Jurkat, Clone E6-1 (cell line): ENCODE data around the gene NFASC. TPM values are rescaled to one million over a fixed set of nuclear protein-coding genes. Genes with fewer than 3 reads are reported as not detected.

Experiments used
- DNase-seq: peaks from one replicate; pipeline ENCODE4 v3.0.0-alpha.2; 2011; ENCODE audit warnings: low read depth, low spot score
- H3K4me3 ChIP-seq: 2 replicates; pipeline ENCODE4 v1.5.1; 2011; ENCODE audit warnings: mild to moderate bottlenecking, low read length, control low read depth, moderate library complexity
- polyA plus RNA-seq: library from polyadenylated mRNA; unstranded; fragments of >200 nt; gene quantifications from one replicate; pipeline ENCODE4 v1.2.1, GENCODE V29; 2012; ENCODE audit warnings: missing spikeins; ENCODE audit not compliant: insufficient read length, insufficient read depth

Gene NFASC
- polyA plus RNA-seq: 0.18 TPM

- no peak within 1 kb of the TSS for H3K4me3 ChIP-seq
- DNase-seq: no peak
Measured at GRCh38 chr1:204870160-204870912, at the start of gene NFASC. TSS of gene NFASC (plus strand) at chr1:204870862. CDS start at chr1:204944316, 73,454 bp downstream.

- DNase-seq: no peak
- no peak overlapping the region for H3K4me3 ChIP-seq
Measured at GRCh38 chr1:204821476-204821875, 49.2 kb upstream of the NFASC start.

GRCh38 chr1:204821924-204822323 is 48.7 kb upstream of the NFASC start:
- no peak for DNase-seq
- no peak overlapping the region for H3K4me3 ChIP-seq

- peak; percentile 34 for DNase-seq
- no peak overlapping the region for H3K4me3 ChIP-seq
Measured at GRCh38 chr1:204826970-204827369, 43.7 kb upstream of the NFASC start.

- no peak overlapping the region for H3K4me3 ChIP-seq
- DNase-seq: no peak
Measured at GRCh38 chr1:204828352-204828850, 42.3 kb upstream of the NFASC start.

GRCh38 chr1:204829133-204829825 is 41.4 kb upstream of the NFASC start:
- H3K4me3 ChIP-seq: no peak overlapping the region
- no peak for DNase-seq

GRCh38 chr1:204830747-204831146 is 39.9 kb upstream of the NFASC start:
- no peak overlapping the region for H3K4me3 ChIP-seq
- DNase-seq: no peak

DNA sequence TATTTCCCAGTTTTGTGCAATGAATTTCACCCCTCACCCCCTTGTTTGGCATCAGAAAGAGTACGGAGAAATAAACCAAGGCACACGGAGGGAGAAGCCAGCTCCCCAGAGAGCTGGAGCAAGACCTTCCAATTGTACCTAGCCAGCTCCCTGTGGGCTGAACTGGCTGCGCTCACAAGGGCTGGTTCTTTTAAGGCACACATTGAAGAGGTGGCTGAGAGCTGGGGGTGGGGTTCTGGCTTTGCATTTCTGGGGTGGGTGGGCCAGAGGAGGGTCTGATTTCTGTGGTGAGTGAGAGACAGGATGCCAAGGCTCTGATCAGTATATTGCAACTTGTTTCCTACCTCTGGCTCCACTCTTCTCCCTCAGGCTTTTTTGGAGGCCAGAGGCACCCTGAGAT is 39.5 kb upstream of the NFASC start:
- H3K4me3 ChIP-seq: no peak overlapping the region

GRCh38 chr1:204834336-204834735 is 36.3 kb upstream of the NFASC start:
- no peak overlapping the region for H3K4me3 ChIP-seq
- no peak for DNase-seq

More for the DNA sequence above, 39.5 kb upstream of the NFASC start:
- DNase-seq: no peak

DNA sequence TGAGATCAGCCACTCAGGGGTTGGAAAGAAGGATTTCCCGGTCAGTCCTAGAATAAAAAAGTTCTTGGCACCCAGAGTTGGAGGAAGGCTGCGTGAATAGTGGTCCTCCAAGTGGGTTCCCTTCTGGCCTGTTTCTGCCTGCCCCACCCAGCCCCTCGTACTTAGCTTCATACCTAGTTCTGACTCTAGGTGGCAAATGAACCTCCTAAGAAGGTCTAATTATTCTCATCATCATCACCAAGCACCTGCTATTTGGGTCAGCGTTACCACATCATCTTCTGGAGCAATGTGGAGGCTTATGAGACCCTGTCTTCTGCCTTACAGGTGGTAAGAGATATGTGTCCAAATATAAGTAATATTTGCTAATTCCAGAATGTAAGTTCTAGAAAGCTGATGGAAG is 35.9 kb upstream of the NFASC start:
- H3K4me3 ChIP-seq: no peak overlapping the region
- no peak for DNase-seq

DNA sequence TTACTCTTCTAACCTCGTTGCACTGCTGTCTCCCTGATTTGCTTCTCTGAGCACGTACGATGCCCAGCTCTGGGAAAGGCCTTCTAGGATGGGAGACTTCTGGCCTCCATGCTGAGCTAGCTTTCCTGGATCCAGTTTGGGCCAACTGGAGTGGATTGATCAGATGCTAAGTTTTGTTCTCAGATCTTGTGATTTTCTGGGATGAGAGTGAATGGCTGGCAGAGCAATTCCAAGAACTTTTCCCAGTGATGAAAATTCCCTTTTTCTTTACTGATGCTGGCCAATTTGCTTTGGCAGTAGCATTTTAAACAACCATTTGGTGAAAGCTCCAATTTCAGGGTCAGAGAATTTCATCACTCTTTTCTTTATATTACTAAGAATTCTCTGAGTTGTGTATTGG is 34.9 kb upstream of the NFASC start:
- no peak overlapping the region for H3K4me3 ChIP-seq
- DNase-seq: no peak

DNA sequence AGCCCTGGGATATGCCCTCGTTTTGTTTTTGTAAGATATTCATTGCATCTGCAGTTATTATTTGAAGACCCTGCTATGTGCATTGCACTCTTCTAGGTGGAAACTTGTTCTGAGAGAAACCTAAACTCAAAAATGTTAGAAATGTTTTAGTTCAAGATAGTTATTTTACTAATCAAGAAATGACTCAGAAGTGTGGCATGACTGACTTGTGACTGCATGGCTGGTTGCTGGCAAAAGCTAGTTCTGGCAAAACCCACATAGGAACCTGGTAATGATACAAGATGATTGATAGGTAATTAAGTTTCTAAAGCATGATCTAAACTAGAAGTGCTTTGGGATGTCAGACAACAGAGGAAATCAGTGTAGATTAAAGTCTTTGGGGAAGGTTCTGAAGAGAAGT is 33.8 kb upstream of the NFASC start:
- H3K4me3 ChIP-seq: no peak overlapping the region
- no peak for DNase-seq

GRCh38 chr1:204837440-204838084 is 33.1 kb upstream of the NFASC start:
- DNase-seq: peak; percentile 39
- H3K4me3 ChIP-seq: no peak overlapping the region

- no peak for DNase-seq
- H3K4me3 ChIP-seq: no peak overlapping the region
Measured at GRCh38 chr1:204841316-204841715, 29.3 kb upstream of the NFASC start.

DNA sequence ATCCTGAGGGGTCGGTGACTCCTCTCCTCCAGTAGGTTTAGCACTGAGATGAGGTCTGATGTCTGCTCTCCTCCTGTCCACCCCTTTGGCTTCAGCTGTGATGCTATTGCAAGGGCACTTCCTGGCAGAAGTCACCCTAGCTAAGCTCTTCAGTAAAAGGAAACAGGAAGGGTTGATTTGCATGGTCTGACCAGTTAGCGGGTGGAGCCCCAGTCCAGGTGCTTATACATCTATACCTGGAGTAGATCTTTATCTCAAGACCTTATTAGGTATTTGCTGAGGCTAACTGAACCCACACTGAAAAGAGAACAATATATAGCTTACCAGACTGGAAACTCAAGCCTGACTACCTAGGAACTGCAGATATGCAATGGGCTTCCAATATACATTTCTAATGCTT is 28.9 kb upstream of the NFASC start:
- no peak for DNase-seq
- H3K4me3 ChIP-seq: no peak overlapping the region

DNA sequence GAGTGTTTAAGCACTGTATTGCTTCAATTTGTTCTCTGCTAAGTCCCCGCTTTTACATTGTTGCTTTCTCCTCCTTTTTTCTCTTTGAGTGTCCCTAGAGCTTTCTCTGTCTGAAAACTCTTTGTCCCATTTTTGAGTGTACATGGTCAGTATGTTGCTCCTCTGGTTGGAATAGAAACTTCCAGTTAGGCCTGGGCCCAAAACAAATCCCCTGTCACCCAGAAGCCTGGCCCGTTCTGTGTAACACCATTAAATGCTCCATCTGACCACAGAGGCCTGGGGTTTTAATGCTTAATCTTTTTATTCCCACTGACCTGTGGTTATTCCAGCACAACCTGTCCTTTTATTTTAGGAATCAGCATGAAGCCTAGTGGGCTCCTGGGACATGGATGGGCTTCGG is 28.3 kb upstream of the NFASC start:
- no peak overlapping the region for H3K4me3 ChIP-seq
- DNase-seq: no peak

DNA sequence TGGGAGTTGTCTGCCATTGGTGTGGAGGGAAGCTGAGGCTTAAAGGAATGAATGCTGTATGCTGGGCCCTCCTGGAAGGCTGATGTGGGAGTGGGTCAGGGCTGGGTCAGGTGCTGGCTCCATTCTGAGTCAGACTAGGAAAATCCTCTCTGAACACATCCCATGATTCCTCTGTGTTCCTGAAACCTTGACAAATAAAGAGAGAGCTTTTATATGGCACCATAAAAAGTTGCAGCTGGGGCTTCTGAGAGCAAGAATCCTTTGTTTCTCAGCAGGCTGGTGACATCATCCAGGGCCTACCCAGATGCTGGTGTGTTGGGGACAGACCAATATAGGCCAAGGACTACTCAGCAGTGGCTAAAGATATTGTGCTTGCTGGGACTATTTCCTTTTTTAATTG is 27.8 kb upstream of the NFASC start:
- no peak for DNase-seq
- no peak overlapping the region for H3K4me3 ChIP-seq

GRCh38 chr1:204846546-204846945 is 24.1 kb upstream of the NFASC start:
- DNase-seq: no peak
- no peak overlapping the region for H3K4me3 ChIP-seq

DNA sequence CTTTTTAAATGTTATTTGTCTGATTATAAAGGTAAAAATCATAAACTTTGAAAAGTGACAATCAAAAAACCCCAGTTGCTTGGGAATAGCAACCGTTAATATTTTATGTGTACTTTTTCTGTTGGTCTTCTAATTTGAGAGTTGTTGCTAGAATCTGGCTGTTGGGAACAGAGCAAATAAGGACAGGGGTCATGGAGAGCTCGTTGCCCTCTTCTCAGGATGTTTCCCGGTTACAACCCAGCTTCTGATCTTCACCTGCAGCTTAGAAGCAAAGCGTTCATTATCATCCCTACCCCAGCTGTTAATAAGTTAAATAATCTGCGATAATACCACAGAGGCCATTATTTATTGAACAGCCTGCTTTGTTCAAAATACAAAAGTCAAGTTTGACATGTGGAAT is 22.1 kb upstream of the NFASC start:
- no peak overlapping the region for H3K4me3 ChIP-seq
- no peak for DNase-seq

- no peak overlapping the region for H3K4me3 ChIP-seq
- no peak for DNase-seq
Measured at GRCh38 chr1:204852854-204853253, 17.8 kb upstream of the NFASC start.
